ENCODE results near the gene ABLIM2. TPM values are rescaled to one million over a fixed set of nuclear protein-coding genes. Genes with fewer than 3 reads are reported as not detected.
A peak's percentile ranks its signal among the peaks of the same experiment; 100 is the strongest.

Gene ABLIM2
- 5.8 and 7.4 TPM in 2 replicates for total RNA-seq
- polyA plus RNA-seq, result 4.2 and 4.9 TPM in 2 replicates

- Histone ChIP-seq H3K4me3 (peak within 1 kb of the TSS; percentile 60), H3K36me3 (no peaks in the 10 kb centered on the region), H3K4me1 (ENCODE audit: low read depth) (no peaks in the 10 kb centered on the region), H3K27me3 (peaks cover 55% of the 10 kb centered on the region), H3K27ac (no peak within 1 kb of the TSS), H3K9me3 (ENCODE audit: low read depth) (no peaks in the 10 kb centered on the region)
- TF ChIP-seq, protein P1, sequence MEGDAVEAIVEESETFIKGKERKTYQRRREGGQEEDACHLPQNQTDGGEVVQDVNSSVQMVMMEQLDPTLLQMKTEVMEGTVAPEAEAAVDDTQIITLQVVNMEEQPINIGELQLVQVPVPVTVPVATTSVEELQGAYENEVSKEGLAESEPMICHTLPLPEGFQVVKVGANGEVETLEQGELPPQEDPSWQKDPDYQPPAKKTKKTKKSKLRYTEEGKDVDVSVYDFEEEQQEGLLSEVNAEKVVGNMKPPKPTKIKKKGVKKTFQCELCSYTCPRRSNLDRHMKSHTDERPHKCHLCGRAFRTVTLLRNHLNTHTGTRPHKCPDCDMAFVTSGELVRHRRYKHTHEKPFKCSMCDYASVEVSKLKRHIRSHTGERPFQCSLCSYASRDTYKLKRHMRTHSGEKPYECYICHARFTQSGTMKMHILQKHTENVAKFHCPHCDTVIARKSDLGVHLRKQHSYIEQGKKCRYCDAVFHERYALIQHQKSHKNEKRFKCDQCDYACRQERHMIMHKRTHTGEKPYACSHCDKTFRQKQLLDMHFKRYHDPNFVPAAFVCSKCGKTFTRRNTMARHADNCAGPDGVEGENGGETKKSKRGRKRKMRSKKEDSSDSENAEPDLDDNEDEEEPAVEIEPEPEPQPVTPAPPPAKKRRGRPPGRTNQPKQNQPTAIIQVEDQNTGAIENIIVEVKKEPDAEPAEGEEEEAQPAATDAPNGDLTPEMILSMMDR (IDR thresholded peaks at IDR 0.05; ENCODE audit: low read depth, low read length), result no peak
- peak; percentile 98 to 99 for DNase-seq (ENCODE audit: low read depth in 1 of 2, low spot score in 1 of 2)
These were observed at the start of gene ABLIM2 for GRCh38 chr4:8158710-8159536. ABLIM2 (minus strand) TSS chr4:8158813; CDS start chr4:8158689, 124 bp downstream.

DNA sequence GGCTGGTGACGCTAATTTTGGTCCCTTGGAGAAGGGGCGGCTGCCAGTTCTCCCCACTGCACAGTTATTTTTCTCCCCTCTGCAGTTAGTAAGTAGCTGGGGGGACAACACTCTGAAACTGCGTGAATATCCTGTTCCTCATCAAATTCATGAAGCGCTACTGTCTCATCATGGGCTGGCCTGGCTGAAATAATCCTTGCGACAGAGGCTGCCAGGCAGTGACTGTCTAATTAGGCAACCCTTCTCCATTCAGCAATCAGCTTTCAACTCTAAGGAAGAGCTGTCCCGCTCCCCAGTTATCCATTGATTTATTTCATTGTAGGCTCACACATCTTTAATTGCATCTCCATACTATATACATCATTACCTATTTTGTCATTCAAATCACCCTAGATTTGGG is 48.7 kb upstream of the ABLIM2 start:
- TF ChIP-seq, protein P1 (IDR thresholded peaks at IDR 0.05; ENCODE audit: low read depth, low read length), result no peak
- Histone ChIP-seq H3K27me3 (no peaks in the 10 kb centered on the region), H3K27ac (no peak overlapping the region), H3K4me1 (ENCODE audit: low read depth) (peaks cover 9% of the 10 kb centered on the region), H3K9me3 (ENCODE audit: low read depth) (no peaks in the 10 kb centered on the region), H3K36me3 (no peaks in the 10 kb centered on the region), H3K4me3 (no peak overlapping the region)
- no peak for DNase-seq (ENCODE audit: low read depth in 1 of 2, low spot score in 1 of 2)

DNA sequence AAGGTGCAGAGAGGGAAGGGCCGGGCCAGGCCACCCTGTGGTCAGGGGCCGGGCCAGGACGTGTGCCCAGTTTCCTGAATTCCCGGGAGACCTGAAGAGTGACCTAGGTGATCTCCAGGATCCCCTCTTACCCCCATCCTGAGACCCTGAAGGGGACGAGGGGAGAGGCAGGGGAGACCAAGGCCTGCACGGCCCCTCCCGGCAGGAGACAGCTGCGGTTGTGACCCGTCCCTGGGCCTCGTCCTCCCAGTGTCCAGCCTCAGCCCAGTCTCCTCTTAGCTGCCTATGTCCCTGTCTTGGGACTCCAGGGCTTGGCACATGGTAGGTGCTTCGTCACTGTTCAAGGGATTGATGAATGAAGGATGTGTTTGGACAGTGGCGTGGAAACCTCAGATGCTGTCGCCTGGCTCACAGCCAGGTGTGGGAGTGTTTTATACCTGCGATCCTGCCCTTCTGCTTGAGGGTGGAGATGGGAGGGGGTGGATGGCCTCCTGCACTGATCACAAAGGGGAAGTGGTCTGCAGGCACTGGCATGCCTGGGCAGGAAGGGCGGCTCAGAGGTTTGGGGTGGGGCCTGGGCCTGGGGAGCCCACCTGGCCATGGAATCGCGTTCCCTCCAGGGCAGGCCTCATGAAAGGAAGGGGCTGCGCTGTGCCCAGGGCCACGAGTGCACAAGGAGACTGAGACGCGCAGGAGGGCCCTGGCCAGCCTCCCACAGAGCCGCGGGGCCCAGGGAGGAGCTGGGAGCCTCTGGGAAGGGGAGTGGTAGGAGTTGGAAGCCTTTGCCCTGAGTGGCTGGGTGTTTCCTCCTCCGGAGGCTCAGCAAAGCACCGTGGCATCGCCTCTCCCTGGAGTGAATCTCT is 47.4 kb upstream of the ABLIM2 start:
- Histone ChIP-seq H3K27ac (no peak overlapping the region), H3K27me3 (no peaks in the 10 kb centered on the region), H3K4me1 (ENCODE audit: low read depth) (peaks cover 9% of the 10 kb centered on the region)

GRCh38 chr4:8205241-8205707 is 46.7 kb upstream of the ABLIM2 start:
- DNase-seq (ENCODE audit: low read depth in 1 of 2, low spot score in 1 of 2), result peak; percentile 57 to 70
- H3K9me3 ChIP-seq (ENCODE audit: low read depth), result no peaks in the 10 kb centered on the region
- no peak overlapping the region for H3K4me3 ChIP-seq
- H3K27ac ChIP-seq, result no peak overlapping the region
- H3K36me3 ChIP-seq, result no peaks in the 10 kb centered on the region
- no peaks in the 10 kb centered on the region for H3K27me3 ChIP-seq
- TF ChIP-seq, protein P1 (IDR thresholded peaks at IDR 0.05; ENCODE audit: low read depth, low read length), result no peak
- peaks cover 9% of the 10 kb centered on the region for H3K4me1 ChIP-seq (ENCODE audit: low read depth)

More for the DNA sequence above, 47.4 kb upstream of the ABLIM2 start:
- no peak overlapping the region for H3K4me3 ChIP-seq
- DNase-seq (ENCODE audit: low read depth in 1 of 2, low spot score in 1 of 2), result no peak
- no peaks in the 10 kb centered on the region for H3K9me3 ChIP-seq (ENCODE audit: low read depth)
- H3K36me3 ChIP-seq, result no peaks in the 10 kb centered on the region
- TF ChIP-seq, protein P1 (IDR thresholded peaks at IDR 0.05; ENCODE audit: low read depth, low read length), result no peak

DNA sequence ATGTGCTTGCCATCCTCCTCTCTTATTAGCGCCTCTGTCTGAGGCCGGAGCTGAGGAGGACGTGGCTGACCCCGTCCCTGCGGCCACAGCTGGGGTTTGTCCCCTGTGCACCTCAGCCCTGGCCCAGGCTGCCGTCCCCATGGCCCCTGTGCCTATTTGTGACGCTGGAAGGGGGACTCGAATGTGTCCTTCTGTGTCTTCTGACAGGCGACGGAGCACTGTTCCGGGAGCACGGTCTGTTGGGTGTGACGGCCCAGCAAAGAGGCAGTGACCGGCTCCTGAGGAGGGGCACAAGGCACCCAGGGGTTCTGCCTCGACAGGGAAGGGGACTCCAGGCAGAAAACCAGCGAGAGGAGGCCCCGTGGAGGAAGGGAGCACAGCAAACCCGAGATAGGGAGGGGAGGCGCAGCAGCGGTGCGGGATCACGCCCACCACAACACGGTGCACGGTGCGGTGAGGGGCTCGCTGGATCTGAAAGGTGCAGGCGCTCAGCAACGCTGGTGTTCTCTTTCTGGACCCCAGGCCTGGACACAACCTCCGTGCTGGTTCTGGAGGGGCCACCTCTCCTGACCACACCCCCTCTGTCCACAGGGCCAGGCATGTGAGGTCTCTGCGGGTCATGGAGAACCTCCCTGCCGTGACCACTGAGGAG is 46.1 kb upstream of the ABLIM2 start:
- no peaks in the 10 kb centered on the region for H3K27me3 ChIP-seq
- H3K9me3 ChIP-seq (ENCODE audit: low read depth), result no peaks in the 10 kb centered on the region
- no peak overlapping the region for H3K27ac ChIP-seq
- no peak overlapping the region for H3K4me3 ChIP-seq
- TF ChIP-seq, protein P1 (IDR thresholded peaks at IDR 0.05; ENCODE audit: low read depth, low read length), result no peak
- no peak for DNase-seq (ENCODE audit: low read depth in 1 of 2, low spot score in 1 of 2)
- H3K36me3 ChIP-seq, result no peaks in the 10 kb centered on the region
- peaks cover 9% of the 10 kb centered on the region for H3K4me1 ChIP-seq (ENCODE audit: low read depth)

Measured in cardiac muscle cell (in vitro differentiated cells and primary cell).